ENCODE data around the gene COL15A1. TPM values are rescaled to one million over a fixed set of nuclear protein-coding genes. Genes with fewer than 3 reads are reported as not detected.

The COL15A1 gene
- total and polyA plus RNA-seq, 2 donors (not counting 1 experiment from before 2014, with no cell fraction given) = not detected

- CTCF ChIA-PET = interaction anchor here (1.2 kb wide), 1 partner anchor 14 kb away, joined by 4 read pairs; no protein-coding TSS in a partner anchor
- no peaks in the 10 kb centered on the region for H3K79me2 ChIP-seq (ENCODE audit: control insufficient read depth, insufficient read depth, low read length)
- no peak overlapping the region for H3K4me3 Mint-ChIP-seq
- no peaks in the 10 kb centered on the region for H3K9me3 ChIP-seq (ENCODE audit: control extremely low read depth in 1 of 3, control insufficient read depth in 2 of 3, insufficient read depth in 1 of 3, low read length in 2 of 3)
- H3K4me3 ChIP-seq (ENCODE audit: control extremely low read depth in 1 of 5, extremely low read depth in 1 of 5, insufficient read depth in 1 of 5, low read depth in 2 of 5, low read length in 4 of 5) = no peak overlapping the region
- no peaks in the 10 kb centered on the region for H3K4me1 ChIP-seq (ENCODE audit: control insufficient read depth in 2 of 2, insufficient read depth in 2 of 2, low read length in 2 of 2)
- no peaks in the 10 kb centered on the region for H3K27me3 Mint-ChIP-seq
- intact Hi-C loops (cut with micrococcal nuclease) = no loop called here
- POLR2A ChIA-PET = no interaction called here
- no peaks in the 10 kb centered on the region for H3K27me3 ChIP-seq (replicated peaks in 1 of 4; ENCODE audit: control extremely low read depth in 1 of 4, control insufficient read depth in 3 of 4, insufficient read depth in 4 of 4, low read length in 3 of 4)
- DNase-seq (no peak), ATAC-seq (ENCODE audit: low read depth) (no peak)
- no peaks in the 10 kb centered on the region for H3K4me1 Mint-ChIP-seq
- TF ChIP-seq CTCF (IDR thresholded peaks at IDR 0.05) (no peak), EZH2 (IDR thresholded peaks at IDR 0.05; ENCODE audit: borderline replicate concordance, insufficient read depth, low read depth, low read length, poor library complexity, severe bottlenecking) (no peak)
- no CpG with 5 or more reads among the region's 4 CpGs for WGBS (ENCODE audit: insufficient coverage)
- no peaks in the 10 kb centered on the region for H4K20me1 ChIP-seq (ENCODE audit: control insufficient read depth, insufficient read depth, low read length, poor library complexity, severe bottlenecking)
- no peak overlapping the region for H3K27ac ChIP-seq (ENCODE audit: low read length in 2 of 2)
- H3K9ac ChIP-seq (ENCODE audit: low read length) = no peak overlapping the region
- H2AFZ ChIP-seq (ENCODE audit: insufficient read depth, low read depth, low read length, poor library complexity, severe bottlenecking) = no peak overlapping the region
- no peak overlapping the region for H3K4me2 ChIP-seq (replicated peaks; ENCODE audit: low read depth, low read length, poor library complexity, severe bottlenecking)
- no peaks in the 10 kb centered on the region for H3K9me3 Mint-ChIP-seq (ENCODE audit: insufficient read depth)
- no peak overlapping the region for H3K27ac Mint-ChIP-seq
- no peaks in the 10 kb centered on the region for H3K36me3 ChIP-seq (replicated peaks in 1 of 2; ENCODE audit: control extremely low read depth in 1 of 2, control insufficient read depth in 1 of 2, extremely low read depth in 1 of 2, insufficient read depth in 2 of 2, low read length in 1 of 2)
Measured at GRCh38 chr9:98966676-98967075, 23.0 kb downstream of the COL15A1 start.

- Histone ChIP-seq H3K9me3 (ENCODE audit: control extremely low read depth in 1 of 3, control insufficient read depth in 2 of 3, insufficient read depth in 1 of 3, low read length in 2 of 3) (no peaks in the 10 kb centered on the region), H3K27me3 (replicated peaks in 1 of 4; ENCODE audit: control extremely low read depth in 1 of 4, control insufficient read depth in 3 of 4, insufficient read depth in 4 of 4, low read length in 3 of 4) (no peaks in the 10 kb centered on the region), H3K4me2 (replicated peaks; ENCODE audit: low read depth, low read length, poor library complexity, severe bottlenecking) (no peak overlapping the region), H3K36me3 (replicated peaks in 1 of 2; ENCODE audit: control extremely low read depth in 1 of 2, control insufficient read depth in 1 of 2, extremely low read depth in 1 of 2, insufficient read depth in 2 of 2, low read length in 1 of 2) (no peaks in the 10 kb centered on the region), H3K4me3 (ENCODE audit: control extremely low read depth in 1 of 5, extremely low read depth in 1 of 5, insufficient read depth in 1 of 5, low read depth in 2 of 5, low read length in 4 of 5) (no peak overlapping the region), H3K4me1 (ENCODE audit: control insufficient read depth in 2 of 2, insufficient read depth in 2 of 2, low read length in 2 of 2) (no peaks in the 10 kb centered on the region), H3K9ac (ENCODE audit: low read length) (no peak overlapping the region), H3K79me2 (ENCODE audit: control insufficient read depth, insufficient read depth, low read length) (no peaks in the 10 kb centered on the region), H2AFZ (ENCODE audit: insufficient read depth, low read depth, low read length, poor library complexity, severe bottlenecking) (no peak overlapping the region), H4K20me1 (ENCODE audit: control insufficient read depth, insufficient read depth, low read length, poor library complexity, severe bottlenecking) (no peaks in the 10 kb centered on the region), H3K27ac (ENCODE audit: low read length in 2 of 2) (no peak overlapping the region)
- H3K9me3 Mint-ChIP-seq (ENCODE audit: insufficient read depth) = no peaks in the 10 kb centered on the region
- ChIA-PET POLR2A (no interaction called here), CTCF (interaction anchor here (1.2 kb wide), 1 partner anchor 14 kb away, joined by 4 read pairs; no protein-coding TSS in a partner anchor)
- TF ChIP-seq CTCF (IDR thresholded peaks at IDR 0.05) (no peak), EZH2 (IDR thresholded peaks at IDR 0.05; ENCODE audit: borderline replicate concordance, insufficient read depth, low read depth, low read length, poor library complexity, severe bottlenecking) (no peak)
- H3K4me3 Mint-ChIP-seq = no peak overlapping the region
- 92% methylated on average over 4 of the region's 4 CpGs for WGBS (ENCODE audit: insufficient coverage)
- intact Hi-C loops (cut with micrococcal nuclease) = no loop called here
- no peak overlapping the region for H3K27ac Mint-ChIP-seq
- ATAC-seq (ENCODE audit: low read depth) (no peak), DNase-seq (no peak)
- H3K27me3 Mint-ChIP-seq = no peaks in the 10 kb centered on the region
- no peaks in the 10 kb centered on the region for H3K4me1 Mint-ChIP-seq
Measured at GRCh38 chr9:98967257-98967656, 23.6 kb downstream of the COL15A1 start.
